PC-3 (cell line): Measurements from ENCODE around the gene MAGI1.

Experiments
- EZH2 ChIP-seq: fragments of 300-600 bp; sonication (generic); IDR thresholded peaks from one replicate; pipeline ENCODE4 v1.6.1; 2017; ENCODE audit warnings: antibody characterized with exemption, mild to moderate bottlenecking, low read length; ENCODE audit not compliant: unreplicated experiment
- EZH2phosphoT487 ChIP-seq: fragments of 300-600 bp; sonication (generic); IDR thresholded peaks from 2 replicates; pipeline ENCODE4 v1.6.1; 2018; ENCODE audit warnings: mild to moderate bottlenecking, antibody characterized with exemption, low read length, borderline replicate concordance
- TF ChIP-seq, protein P1 (sequence below): fragments of 300-600 bp; sonication (generic); conservative IDR thresholded peaks from 2 replicates; pipeline ENCODE4 v1.5.1; 2017; ENCODE audit warnings: antibody characterized with exemption, low read depth, mild to moderate bottlenecking, low read length

DNA sequence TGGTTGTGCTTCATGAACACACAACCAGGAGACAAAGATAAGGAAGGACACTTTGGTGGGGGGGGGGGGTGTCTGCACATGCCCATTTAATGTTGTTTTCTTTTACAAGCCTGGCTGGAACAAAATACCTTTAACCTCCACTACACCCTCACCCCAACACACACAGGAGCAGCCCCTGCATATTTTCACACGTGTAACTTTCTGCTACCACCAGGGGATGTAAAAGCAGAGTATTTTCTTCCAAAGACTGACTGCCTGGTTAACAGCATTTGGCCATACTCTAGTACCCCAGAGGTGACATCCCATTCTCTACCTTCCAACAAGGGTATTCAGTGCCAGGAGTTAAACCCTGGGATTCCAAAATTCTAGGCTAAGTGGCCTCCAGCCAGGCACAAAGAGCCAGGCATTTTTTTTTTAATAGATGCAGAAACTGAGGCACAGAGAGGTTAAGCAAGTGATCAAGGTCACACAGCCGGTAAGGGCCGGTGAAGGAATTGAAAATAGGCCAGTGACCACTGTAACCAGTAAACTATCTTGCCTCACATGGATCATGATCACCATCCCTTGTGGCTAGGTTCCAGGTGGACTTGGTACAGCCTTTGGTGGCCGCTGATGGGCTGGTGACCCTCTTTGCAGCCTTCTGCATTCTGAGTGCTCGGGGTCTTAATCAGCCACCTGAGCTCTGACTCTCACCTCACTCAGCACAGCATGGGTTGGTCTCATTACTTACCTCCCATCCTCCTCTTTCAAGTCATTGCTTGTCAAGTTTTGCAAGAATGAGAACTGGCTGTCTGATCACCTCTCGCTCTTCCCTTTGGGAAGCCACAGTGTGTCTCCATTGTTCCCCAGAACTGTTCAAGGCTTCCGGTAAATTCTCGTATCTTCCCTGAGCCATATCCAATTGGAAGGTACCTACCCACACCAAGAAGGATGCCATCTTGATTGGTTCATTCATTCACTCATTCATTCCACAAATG, 20.4 kb downstream of the MAGI1 start:
- TF ChIP-seq, protein P1, sequence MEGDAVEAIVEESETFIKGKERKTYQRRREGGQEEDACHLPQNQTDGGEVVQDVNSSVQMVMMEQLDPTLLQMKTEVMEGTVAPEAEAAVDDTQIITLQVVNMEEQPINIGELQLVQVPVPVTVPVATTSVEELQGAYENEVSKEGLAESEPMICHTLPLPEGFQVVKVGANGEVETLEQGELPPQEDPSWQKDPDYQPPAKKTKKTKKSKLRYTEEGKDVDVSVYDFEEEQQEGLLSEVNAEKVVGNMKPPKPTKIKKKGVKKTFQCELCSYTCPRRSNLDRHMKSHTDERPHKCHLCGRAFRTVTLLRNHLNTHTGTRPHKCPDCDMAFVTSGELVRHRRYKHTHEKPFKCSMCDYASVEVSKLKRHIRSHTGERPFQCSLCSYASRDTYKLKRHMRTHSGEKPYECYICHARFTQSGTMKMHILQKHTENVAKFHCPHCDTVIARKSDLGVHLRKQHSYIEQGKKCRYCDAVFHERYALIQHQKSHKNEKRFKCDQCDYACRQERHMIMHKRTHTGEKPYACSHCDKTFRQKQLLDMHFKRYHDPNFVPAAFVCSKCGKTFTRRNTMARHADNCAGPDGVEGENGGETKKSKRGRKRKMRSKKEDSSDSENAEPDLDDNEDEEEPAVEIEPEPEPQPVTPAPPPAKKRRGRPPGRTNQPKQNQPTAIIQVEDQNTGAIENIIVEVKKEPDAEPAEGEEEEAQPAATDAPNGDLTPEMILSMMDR = no peak
- no peak for TF ChIP-seq EZH2phosphoT487
- no peak for TF ChIP-seq EZH2
